HEK293 (cell line): Measurements from ENCODE around the gene FOXP1.
A peak's percentile ranks its signal among the peaks of the same experiment; 100 is the strongest.

Experiments used
- CTCF ChIA-PET: fragments of 350-600 bp; formaldehyde crosslinking; extraction: SDS; loops from one replicate; lab custom pipeline; 2021; ENCODE audit warnings: antibody characterized with exemption; lab: Yijun Ruan, JAX
- POLR2A ChIA-PET: fragments of 300-600 bp; formaldehyde crosslinking; extraction: SDS; loops from one replicate; lab custom pipeline; 2020; ENCODE audit warnings: antibody characterized with exemption, inconsistent platforms; lab: Yijun Ruan, JAX
- H3K27ac ChIP-seq: fragments of 200-500 bp; sonication (Bioruptor generic); 2 replicates; pipeline ENCODE4 v1.5.1; 2014; ENCODE audit warnings: low read depth, low read length, control low read depth, inconsistent platforms; ENCODE audit errors: extremely low read depth
- H3K36me3 ChIP-seq, 2 experiments: fragments of 200-500 bp in 1 of 2; sonication (Bioruptor generic) in 1 of 2; 1 replicate in 1 of 2; 2 replicates in 1 of 2; pipeline ENCODE4 v1.5.1; 2014 to 2017; ENCODE audit warnings: inconsistent platforms in 2 of 2, low read length in 2 of 2; ENCODE audit not compliant: control insufficient read depth in 2 of 2, insufficient read depth in 1 of 2
- H3K4me1 ChIP-seq: fragments of 200-500 bp; sonication (Bioruptor generic); 2 replicates; pipeline ENCODE4 v1.5.1; 2014; ENCODE audit warnings: mild to moderate bottlenecking, low read length, inconsistent platforms; ENCODE audit not compliant: control insufficient read depth, insufficient read depth
- H3K4me3 ChIP-seq: 2 replicates; pipeline ENCODE4 v1.5.1; 2011; ENCODE audit warnings: low read depth, mild to moderate bottlenecking, control low read depth, low read length, moderate library complexity
- H3K9me3 ChIP-seq: fragments of 200-500 bp; sonication (Bioruptor generic); 2 replicates; pipeline ENCODE4 v1.5.1; 2014; ENCODE audit warnings: low read depth, low read length, inconsistent platforms; ENCODE audit not compliant: control insufficient read depth, insufficient read depth
- FEZF1 ChIP-seq: fragments of 450-650 bp; formaldehyde crosslinking; IDR thresholded peaks from 2 replicates; pipeline ENCODE4 v1.5.1; 2016; ENCODE audit warnings: missing biosample characterization, missing genetic modification characterization
- GLI4 ChIP-seq: fragments of 450-650 bp; formaldehyde crosslinking; IDR thresholded peaks from 2 replicates; pipeline ENCODE4 v1.5.1; 2016; ENCODE audit warnings: missing biosample characterization, missing genetic modification characterization
- INSM2 ChIP-seq: fragments of 450-650 bp; formaldehyde crosslinking; IDR thresholded peaks from 2 replicates; pipeline ENCODE4 v1.5.1; 2016; ENCODE audit warnings: missing biosample characterization, missing genetic modification characterization
- KLF10 ChIP-seq: fragments of 450-650 bp; IDR thresholded peaks from 2 replicates; pipeline ENCODE4 v1.5.1; 2018; ENCODE audit warnings: missing biosample characterization, mild to moderate bottlenecking, missing genetic modification characterization
- KLF8 ChIP-seq: fragments of 450-650 bp; formaldehyde crosslinking; IDR thresholded peaks from 2 replicates; pipeline ENCODE4 v1.5.1; 2016; ENCODE audit warnings: missing biosample characterization, missing genetic modification characterization
- PRDM1 ChIP-seq: fragments of 450-650 bp; formaldehyde crosslinking; IDR thresholded peaks from 2 replicates; pipeline ENCODE4; 2016; ENCODE audit warnings: missing biosample characterization, missing genetic modification characterization
- PRDM6 ChIP-seq: fragments of 450-650 bp; formaldehyde crosslinking; IDR thresholded peaks from 2 replicates; pipeline ENCODE4 v1.5.1; 2017; ENCODE audit warnings: missing biosample characterization, missing genetic modification characterization
- SCRT2 ChIP-seq: fragments of 450-650 bp; formaldehyde crosslinking; IDR thresholded peaks from 2 replicates; pipeline ENCODE4 v1.5.1; 2016; ENCODE audit warnings: missing biosample characterization, missing genetic modification characterization
- ZBTB17 ChIP-seq: fragments of 450-650 bp; formaldehyde crosslinking; IDR thresholded peaks from 2 replicates; pipeline ENCODE4 v1.5.1; 2016; ENCODE audit warnings: missing biosample characterization, missing genetic modification characterization
- ZBTB44 ChIP-seq: fragments of 450-650 bp; IDR thresholded peaks from 2 replicates; pipeline ENCODE4 v1.5.1; 2018; ENCODE audit warnings: missing biosample characterization, mild to moderate bottlenecking, missing genetic modification characterization
- ZEB2 ChIP-seq: fragments of 450-650 bp; formaldehyde crosslinking; IDR thresholded peaks from 2 replicates; pipeline ENCODE4 v1.5.1; 2016; ENCODE audit warnings: missing biosample characterization, missing genetic modification characterization
- ZNF10 ChIP-seq: fragments of 450-650 bp; formaldehyde crosslinking; IDR thresholded peaks from 2 replicates; pipeline ENCODE4 v1.5.1; 2017; ENCODE audit warnings: missing biosample characterization, missing genetic modification characterization
- ZNF114 ChIP-seq: fragments of 450-650 bp; formaldehyde crosslinking; IDR thresholded peaks from 2 replicates; pipeline ENCODE4 v1.5.0; 2017; ENCODE audit warnings: missing biosample characterization, missing genetic modification characterization
- ZNF24 ChIP-seq: fragments of 450-650 bp; formaldehyde crosslinking; IDR thresholded peaks from 2 replicates; pipeline ENCODE4 v1.5.1; 2016; ENCODE audit warnings: missing biosample characterization, missing genetic modification characterization
- ZNF335 ChIP-seq: fragments of 450-650 bp; formaldehyde crosslinking; conservative IDR thresholded peaks from 2 replicates; pipeline ENCODE4 v1.5.1; 2016; ENCODE audit warnings: missing biosample characterization, missing genetic modification characterization
- ZNF362 ChIP-seq: fragments of 450-650 bp; formaldehyde crosslinking; IDR thresholded peaks from 2 replicates; pipeline ENCODE4 v1.5.1; 2016; ENCODE audit warnings: missing biosample characterization, missing genetic modification characterization
- ZNF366 ChIP-seq: fragments of 450-650 bp; formaldehyde crosslinking; conservative IDR thresholded peaks from 2 replicates; pipeline ENCODE4 v1.5.1; 2016; ENCODE audit warnings: missing biosample characterization, missing genetic modification characterization
- ZNF423 ChIP-seq: fragments of 450-650 bp; formaldehyde crosslinking; IDR thresholded peaks from 2 replicates; pipeline ENCODE4 v1.5.1; 2016; ENCODE audit warnings: missing biosample characterization, missing genetic modification characterization
- ZNF629 ChIP-seq: fragments of 450-650 bp; formaldehyde crosslinking; IDR thresholded peaks from 2 replicates; pipeline ENCODE4 v1.5.1; 2017; ENCODE audit warnings: missing biosample characterization, missing genetic modification characterization
- ZNF639 ChIP-seq: fragments of 450-650 bp; formaldehyde crosslinking; IDR thresholded peaks from 2 replicates; pipeline ENCODE4 v1.5.1; 2016; ENCODE audit warnings: missing biosample characterization, missing genetic modification characterization
- ZNF654 ChIP-seq: fragments of 450-650 bp; formaldehyde crosslinking; IDR thresholded peaks from 2 replicates; pipeline ENCODE4 v1.5.1; 2016; ENCODE audit warnings: low read depth, missing biosample characterization, missing genetic modification characterization
- ZNF660 ChIP-seq: fragments of 450-650 bp; IDR thresholded peaks from 2 replicates; pipeline ENCODE4 v1.5.1; 2018; ENCODE audit warnings: missing biosample characterization, mild to moderate bottlenecking, missing genetic modification characterization

The FOXP1 gene

GRCh38 chr3:71062037-71062932, 521.2 kb downstream of the FOXP1 start:
- Histone ChIP-seq H3K27ac (no peak overlapping the region), H3K4me1 (peaks cover 17% of the 10 kb centered on the region), H3K4me3 (peak overlapping the region; percentile 19), H3K9me3 (no peaks in the 10 kb centered on the region), H3K36me3 (no peaks in the 10 kb centered on the region)
- TF ChIP-seq ZEB2 (peak; percentile 61), PRDM1 (peak; percentile 76), KLF8 (tag by site-specific recombination) (0 out of 2 replicates have a peak, but pooled peaks have one; percentile 17), ZNF366 (tag by site-specific recombination) (peak; percentile 74), ZNF629 (peak; percentile 84), ZNF24 (tag by site-specific recombination) (peak; percentile 32; the same call in 1 of the 2 replicates), ZNF660 (tag by site-specific recombination) (0 out of 2 replicates have a peak, but pooled peaks have one; percentile 10), ZBTB44 (tag by site-specific recombination) (peak; percentile 56; the same call in 1 of the 2 replicates), ZNF335 (no peak), GLI4 (tag by site-specific recombination) (no peak), PRDM6 (tag by site-specific recombination) (peak; percentile 89), KLF10 (peak; percentile 36; the same call in 1 of the 2 replicates), ZNF639 (peak; percentile 67; the same call in 1 of the 2 replicates), ZNF654 (0 out of 2 replicates have a peak, but pooled peaks have one; percentile 4), FEZF1 (0 out of 2 replicates have a peak, but pooled peaks have one; percentile 6), ZNF362 (tag by site-specific recombination) (peak; percentile 91), ZNF10 (tag by site-specific recombination) (no peak), INSM2 (tag by site-specific recombination) (peak; percentile 71), ZNF114 (tag by site-specific recombination) (no peak), ZBTB17 (peak; percentile 40), SCRT2 (tag by site-specific recombination) (peak; percentile 69), ZNF423 (tag by site-specific recombination) (no peak)
- CTCF ChIA-PET: interaction anchor here (0.6 to 2.2 kb wide), 3 partner anchors 40 to 523 kb away, joined by 3 to 5 read pairs (median 3); no protein-coding TSS in a partner anchor
- POLR2A ChIA-PET: no interaction called here
